GM12878 (cell line): Measurements from ENCODE around the gene BMP15. TPM values are rescaled to one million over a fixed set of nuclear protein-coding genes. Genes with fewer than 3 reads are reported as not detected.

ENCODE experiments used
- ATAC-seq: fragments of 200-7000 bp; cut with Tn5 transposase; 3 replicates; pipeline ENCODE4 v1.9.1; 2020; ENCODE audit warnings: mild to moderate bottlenecking, moderate library complexity
- BruUV-seq: library from RNA; stranded (reverse); fragments of 400-500 nt; replicated peaks from 2 replicates; lab custom pipeline; 2021; lab: Mats Ljungman, UMichigan
- CTCF ChIA-PET: fragments of 300-600 bp; sonication (Branson Sonifier 250); formaldehyde crosslinking; extraction: SDS; loops from one replicate; lab custom pipeline; 2021; ENCODE audit warnings: inconsistent platforms; lab: Yijun Ruan, JAX
- POLR2A ChIA-PET: fragments of 350-600 bp; formaldehyde crosslinking; extraction: SDS; loops from one replicate; lab custom pipeline; 2021; ENCODE audit warnings: inconsistent platforms; lab: Charles Lee
- RAD21 ChIA-PET: fragments of 300-600 bp; sonication (Branson Sonifier 250); formaldehyde crosslinking; loops from one replicate; lab custom pipeline; 2023; ENCODE audit warnings: antibody characterized with exemption; ENCODE audit not compliant: unreplicated experiment; lab: Charles Lee
- SMC1A ChIA-PET: fragments of 300-600 bp; sonication (Branson Sonifier 250); formaldehyde crosslinking; loops from one replicate; lab custom pipeline; 2023; ENCODE audit not compliant: unreplicated experiment, uncharacterized antibody; lab: Charles Lee
- DNase-seq: peaks from one replicate; pipeline ENCODE4 v3.0.0-alpha.2; 2011; ENCODE audit warnings: low read depth, low spot score
- FAIRE-seq: peaks from 3 replicates; lab custom pipeline; 2011; peaks lifted over from hg19 to GRCh38; lab: Jason Lieb, UNC
- H2AFZ ChIP-seq: 2 replicates; pipeline ENCODE4 v1.6.0; 2011; ENCODE audit warnings: low read depth, low read length, control low read depth; ENCODE audit not compliant: control insufficient read depth
- H3K27ac ChIP-seq: 2 replicates; pipeline ENCODE4 v1.5.1; 2011; ENCODE audit warnings: control low read depth; ENCODE audit not compliant: control insufficient read depth, insufficient read depth
- H3K27me3 ChIP-seq, 2 experiments: replicated peaks in 1 of 2; 2 replicates each; pipeline versions ENCODE4 v1.6.0 to v1.6.1; 2011; ENCODE audit warnings: low read length in 1 of 2; ENCODE audit not compliant: control insufficient read depth in 2 of 2, insufficient read depth in 2 of 2
- H3K36me3 ChIP-seq, 2 experiments: 2 replicates each; pipeline ENCODE4 v1.5.1; 2011; ENCODE audit warnings: low read length in 1 of 2; ENCODE audit not compliant: control insufficient read depth in 2 of 2, insufficient read depth in 2 of 2
- H3K4me1 ChIP-seq: 2 replicates; pipeline ENCODE4 v1.6.1; 2011; ENCODE audit warnings: mild to moderate bottlenecking, low read length, moderate library complexity, mixed read lengths; ENCODE audit not compliant: control insufficient read depth, insufficient read depth
- H3K4me2 ChIP-seq: 2 replicates; pipeline ENCODE4 v1.6.0; 2011; ENCODE audit warnings: control low read depth; ENCODE audit not compliant: control insufficient read depth, insufficient read depth
- H3K4me3 ChIP-seq: fragments of 200-600 bp; sonication (generic); 2 replicates; pipeline ENCODE4 v1.5.1; 2016
- H3K79me2 ChIP-seq: 2 replicates; pipeline ENCODE4 v1.6.0; 2011; ENCODE audit warnings: low read length; ENCODE audit not compliant: control insufficient read depth, insufficient read depth
- H3K9ac ChIP-seq: 2 replicates; pipeline ENCODE4 v1.8.0; 2011; ENCODE audit warnings: low read length, control low read depth, mixed read lengths; ENCODE audit not compliant: control insufficient read depth, insufficient read depth
- H3K9me3 ChIP-seq: replicated peaks from 3 replicates; pipeline ENCODE4 v1.5.1; 2011; ENCODE audit warnings: mild to moderate bottlenecking, low read length; ENCODE audit not compliant: control insufficient read depth, insufficient read depth
- H4K20me1 ChIP-seq: 2 replicates; pipeline ENCODE4 v1.6.0; 2011; ENCODE audit not compliant: control insufficient read depth, insufficient read depth
- CBX5 ChIP-seq: sonication (generic); IDR thresholded peaks from 2 replicates; pipeline ENCODE4 v1.6.1; 2016; ENCODE audit warnings: low read depth, moderate library complexity, mild to moderate bottlenecking, inconsistent platforms
- DPF2 ChIP-seq: fragments of 450-650 bp; IDR thresholded peaks from 2 replicates; pipeline ENCODE4 v1.6.1; 2017; ENCODE audit warnings: mild to moderate bottlenecking
- FOXK2 ChIP-seq: fragments of 450-650 bp; IDR thresholded peaks from 2 replicates; pipeline ENCODE4 v1.6.1; 2017; ENCODE audit warnings: mild to moderate bottlenecking, moderate library complexity
- LARP7 ChIP-seq: fragments of 450-650 bp; IDR thresholded peaks from 2 replicates; pipeline ENCODE4 v1.6.1; 2017; ENCODE audit warnings: mild to moderate bottlenecking
- MTA3 ChIP-seq: IDR thresholded peaks from 2 replicates; pipeline ENCODE4 v1.6.1; 2012; ENCODE audit warnings: low read length, inconsistent platforms, borderline replicate concordance
- NFIC ChIP-seq: IDR thresholded peaks from 2 replicates; pipeline ENCODE4 v1.6.1; 2012; ENCODE audit warnings: low read depth, mild to moderate bottlenecking, inconsistent platforms, low read length, moderate library complexity
- RAD21 ChIP-seq: IDR thresholded peaks from 2 replicates; pipeline ENCODE4 v1.6.1; 2011; ENCODE audit warnings: mild to moderate bottlenecking, low read depth, low read length, moderate library complexity; ENCODE audit not compliant: insufficient read depth
- SREBF1 ChIP-seq: IDR thresholded peaks from 2 replicates; pipeline ENCODE4 v1.6.1; 2012; ENCODE audit warnings: mild to moderate bottlenecking, low read length
- ZNF384 ChIP-seq: IDR thresholded peaks from 2 replicates; pipeline ENCODE4 v1.6.1; 2012; ENCODE audit warnings: low read depth, mild to moderate bottlenecking, low read length, improper control_type of control experiment, borderline replicate concordance
- WGBS: methylation state at CpG from one replicate; pipeline ENCODE4 v1.1.6; 2016; ENCODE audit warnings: low lambda C conversion rate; ENCODE audit not compliant: insufficient replicate concordance, insufficient coverage; ENCODE audit errors: missing lambda C conversion rate; 5-methylcytosine and 5-hydroxymethylcytosine counted together
- in situ Hi-C: fragments of 300-500 bp; cut with MboI; formaldehyde crosslinking; loops from 9 replicates; pipeline ENCODE4 v1.14.3; 2018; ENCODE audit warnings: mixed read lengths
- intact Hi-C: fragments of 100-400 bp; cut with micrococcal nuclease; formaldehyde crosslinking; loops from one replicate; pipeline ENCODE4 v1.14.2; 2022; ENCODE audit not compliant: unreplicated experiment
- polyA plus RNA-seq, 11 experiments: library from polyadenylated mRNA; depleted of rRNA in 4 of 11; unstranded in 6 of 11; stranded (reverse) in 5 of 11; fragments of >200 nt; fragmentation: Nextera tagmentation in 4 of 11; fragmentation: Illumina TruSeq in 1 of 11; extraction: Ambion mirVana in 4 of 11; extraction: Trizol in 1 of 11; gene quantifications; 1 replicate in 1 of 11; 2 replicates in 10 of 11; pipeline versions ENCODE4 v1.2.1 to v1.2.3, GENCODE V29; 2011 to 2016; ENCODE audit warnings: inconsistent platforms in 2 of 11, missing spikeins in 2 of 11, low read depth in 1 of 11
- total RNA-seq, 4 experiments: library from RNA; depleted of rRNA in 3 of 4; stranded (reverse); fragments of >200 nt in 3 of 4; fragmentation: Illumina TruSeq in 1 of 4; extraction: Trizol in 1 of 4; gene quantifications; 2 replicates each; pipeline versions ENCODE4 v1.2.1 to v1.2.3, GENCODE V29; 2013 to 2021
- TF ChIP-seq, protein P1 (sequence below): IDR thresholded peaks from 2 replicates; pipeline ENCODE4 v1.6.1; 2012; ENCODE audit warnings: low read length, inconsistent platforms
- TF ChIP-seq, protein P2 (sequence below): fragments of 450-650 bp; formaldehyde crosslinking; IDR thresholded peaks from 2 replicates; pipeline ENCODE4 v1.4.0; 2020; ENCODE audit warnings: mild to moderate bottlenecking, moderate library complexity

The BMP15 gene
- total and polyA plus RNA-seq, 10 of the 15 experiments (the other 5 are each of a cell fraction or from before 2014, with no cell fraction given): not detected

DNA sequence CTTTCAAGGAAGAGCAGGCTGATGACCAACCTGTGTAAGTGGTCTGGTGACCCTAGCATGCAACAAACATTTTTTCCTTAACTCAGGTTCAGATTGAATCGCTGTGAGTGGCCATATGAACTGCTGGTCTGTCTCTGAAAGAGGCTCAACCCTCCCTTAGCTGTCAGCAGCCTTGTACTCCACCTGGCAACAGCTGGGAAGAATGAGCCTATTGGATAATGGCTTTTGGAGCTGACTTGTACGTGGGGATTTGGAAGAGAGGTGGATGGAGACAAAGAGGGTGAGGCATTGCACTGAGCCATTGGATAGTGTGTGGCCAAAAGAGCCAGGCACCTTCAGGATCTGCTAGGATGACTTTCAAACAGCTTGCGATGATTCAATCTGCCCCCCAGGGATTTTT lies 35.7 kb upstream of the BMP15 start:
- intact Hi-C loops (no loop called here), in situ Hi-C loops (no loop called here)
- ChIA-PET CTCF (interaction anchor here (0.6 to 0.9 kb wide), 2 partner anchors 76 to 583 kb away, joined by 3 read pairs; no protein-coding TSS in a partner anchor), SMC1A (interaction anchor here (1.3 kb wide), 1 partner anchor 9 kb away, joined by 3 read pairs; no protein-coding TSS in a partner anchor), RAD21 (no interaction called here), POLR2A (no interaction called here)
- no peak for DNase-seq
- BruUV-seq: no TSS peak
- Histone ChIP-seq H4K20me1 (no peaks in the 10 kb centered on the region), H3K36me3 (no peaks in the 10 kb centered on the region), H3K4me3 (no peak overlapping the region), H3K27me3 (no peaks in the 10 kb centered on the region), H2AFZ (no peak overlapping the region), H3K27ac (no peak overlapping the region), H3K9me3 (no peaks in the 10 kb centered on the region), H3K4me1 (no peaks in the 10 kb centered on the region), H3K4me2 (no peak overlapping the region), H3K9ac (no peak overlapping the region), H3K79me2 (no peaks in the 10 kb centered on the region)
- ATAC-seq: no peak
- FAIRE-seq: no peak
- 11% methylated on average over 3 of the region's 3 CpGs for WGBS
- TF ChIP-seq SREBF1 (no peak), NFIC (no peak), MTA3 (no peak), FOXK2 (no peak), ZNF384 (no peak), LARP7 (no peak)

DNA sequence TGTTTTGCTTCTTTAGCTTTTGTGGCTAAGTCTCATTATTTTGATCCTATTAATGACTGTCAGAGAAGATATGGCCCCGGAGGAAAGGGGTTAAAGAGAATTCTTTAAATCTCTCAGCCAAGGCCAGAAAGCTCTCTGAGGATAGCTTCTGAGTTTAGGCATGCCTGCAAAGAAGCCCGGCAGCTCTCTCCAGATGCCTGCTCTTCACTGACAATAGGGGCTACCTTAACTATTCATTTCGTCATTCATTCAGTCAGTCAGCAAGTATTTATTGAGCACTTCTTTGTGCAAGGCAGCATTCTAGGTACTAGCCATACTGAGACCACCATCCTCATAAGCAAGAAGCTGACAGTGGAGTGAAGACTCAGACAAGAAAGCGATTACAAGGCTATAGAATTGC lies 34.0 kb upstream of the BMP15 start:
- H2AFZ ChIP-seq: no peak overlapping the region
- FAIRE-seq: no peak
- no peak for TF ChIP-seq RAD21
- TF ChIP-seq, protein P1, sequence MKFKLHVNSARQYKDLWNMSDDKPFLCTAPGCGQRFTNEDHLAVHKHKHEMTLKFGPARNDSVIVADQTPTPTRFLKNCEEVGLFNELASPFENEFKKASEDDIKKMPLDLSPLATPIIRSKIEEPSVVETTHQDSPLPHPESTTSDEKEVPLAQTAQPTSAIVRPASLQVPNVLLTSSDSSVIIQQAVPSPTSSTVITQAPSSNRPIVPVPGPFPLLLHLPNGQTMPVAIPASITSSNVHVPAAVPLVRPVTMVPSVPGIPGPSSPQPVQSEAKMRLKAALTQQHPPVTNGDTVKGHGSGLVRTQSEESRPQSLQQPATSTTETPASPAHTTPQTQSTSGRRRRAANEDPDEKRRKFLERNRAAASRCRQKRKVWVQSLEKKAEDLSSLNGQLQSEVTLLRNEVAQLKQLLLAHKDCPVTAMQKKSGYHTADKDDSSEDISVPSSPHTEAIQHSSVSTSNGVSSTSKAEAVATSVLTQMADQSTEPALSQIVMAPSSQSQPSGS: no peak
- no peak for TF ChIP-seq DPF2
- no peak for TF ChIP-seq LARP7
- TF ChIP-seq CBX5: no peak
- TF ChIP-seq, protein P2, sequence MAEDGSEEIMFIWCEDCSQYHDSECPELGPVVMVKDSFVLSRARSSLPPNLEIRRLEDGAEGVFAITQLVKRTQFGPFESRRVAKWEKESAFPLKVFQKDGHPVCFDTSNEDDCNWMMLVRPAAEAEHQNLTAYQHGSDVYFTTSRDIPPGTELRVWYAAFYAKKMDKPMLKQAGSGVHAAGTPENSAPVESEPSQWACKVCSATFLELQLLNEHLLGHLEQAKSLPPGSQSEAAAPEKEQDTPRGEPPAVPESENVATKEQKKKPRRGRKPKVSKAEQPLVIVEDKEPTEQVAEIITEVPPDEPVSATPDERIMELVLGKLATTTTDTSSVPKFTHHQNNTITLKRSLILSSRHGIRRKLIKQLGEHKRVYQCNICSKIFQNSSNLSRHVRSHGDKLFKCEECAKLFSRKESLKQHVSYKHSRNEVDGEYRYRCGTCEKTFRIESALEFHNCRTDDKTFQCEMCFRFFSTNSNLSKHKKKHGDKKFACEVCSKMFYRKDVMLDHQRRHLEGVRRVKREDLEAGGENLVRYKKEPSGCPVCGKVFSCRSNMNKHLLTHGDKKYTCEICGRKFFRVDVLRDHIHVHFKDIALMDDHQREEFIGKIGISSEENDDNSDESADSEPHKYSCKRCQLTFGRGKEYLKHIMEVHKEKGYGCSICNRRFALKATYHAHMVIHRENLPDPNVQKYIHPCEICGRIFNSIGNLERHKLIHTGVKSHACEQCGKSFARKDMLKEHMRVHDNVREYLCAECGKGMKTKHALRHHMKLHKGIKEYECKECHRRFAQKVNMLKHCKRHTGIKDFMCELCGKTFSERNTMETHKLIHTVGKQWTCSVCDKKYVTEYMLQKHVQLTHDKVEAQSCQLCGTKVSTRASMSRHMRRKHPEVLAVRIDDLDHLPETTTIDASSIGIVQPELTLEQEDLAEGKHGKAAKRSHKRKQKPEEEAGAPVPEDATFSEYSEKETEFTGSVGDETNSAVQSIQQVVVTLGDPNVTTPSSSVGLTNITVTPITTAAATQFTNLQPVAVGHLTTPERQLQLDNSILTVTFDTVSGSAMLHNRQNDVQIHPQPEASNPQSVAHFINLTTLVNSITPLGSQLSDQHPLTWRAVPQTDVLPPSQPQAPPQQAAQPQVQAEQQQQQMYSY: no peak
- CTCF ChIA-PET: no interaction called here
- intact Hi-C loops (no loop called here), in situ Hi-C loops (no loop called here)
- H4K20me1 ChIP-seq: no peaks in the 10 kb centered on the region
- SMC1A ChIA-PET: interaction anchor here (1.0 kb wide), 1 partner anchor 1358 kb away, joined by 3 read pairs; no protein-coding TSS in a partner anchor
- H3K27ac ChIP-seq: no peak overlapping the region
- H3K9ac ChIP-seq: no peak overlapping the region
- no peak for DNase-seq
- RAD21 ChIA-PET: no interaction called here
- no TSS peak for BruUV-seq
- no peaks in the 10 kb centered on the region for H3K36me3 ChIP-seq
- ATAC-seq: no peak
- H3K4me2 ChIP-seq: no peak overlapping the region
- POLR2A ChIA-PET: no interaction called here
- WGBS: 9% methylated on average over 4 of the region's 4 CpGs
- no peak overlapping the region for H3K4me3 ChIP-seq
- no peaks in the 10 kb centered on the region for H3K4me1 ChIP-seq
- H3K27me3 ChIP-seq: no peaks in the 10 kb centered on the region
- no peaks in the 10 kb centered on the region for H3K9me3 ChIP-seq
- no peaks in the 10 kb centered on the region for H3K79me2 ChIP-seq
